ENCODE measurements around the gene KIAA1958. TPM values are rescaled to one million over a fixed set of nuclear protein-coding genes. Genes with fewer than 3 reads are reported as not detected.

Gene KIAA1958
- total RNA-seq, 4 donors from 2014 or later = 1.3 to 4.0 (median 2.6) TPM

DNA sequence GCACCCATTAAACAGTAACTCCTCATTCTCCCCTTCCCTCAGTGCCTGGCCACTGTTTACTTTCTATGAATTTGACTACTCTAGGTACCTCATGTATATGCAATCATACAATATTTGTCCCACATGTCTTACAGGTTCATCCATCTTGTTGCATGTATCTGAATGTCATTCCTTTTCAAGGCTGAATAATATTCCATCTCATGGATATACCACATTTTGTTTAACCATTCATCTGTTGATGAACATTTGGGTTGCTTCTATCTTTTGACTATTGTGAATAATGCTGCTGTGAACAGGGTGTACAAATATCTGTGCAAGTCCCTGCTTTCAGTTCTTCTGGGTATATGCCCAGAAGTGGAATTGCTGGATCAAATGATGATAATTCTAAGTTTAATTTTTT is 190.4 kb downstream of the KIAA1958 start:
- in situ Hi-C loops (cut with MboI; ENCODE audit: low sequenced_read_pairs in 4 of 4) (no loop called here), intact Hi-C loops (cut with DNase I; ENCODE audit: low total_unique reads) (no loop called here)
- no peaks in the 10 kb centered on the region for H3K4me1 ChIP-seq
- TF ChIP-seq CTCF (IDR thresholded peaks at IDR 0.05 in 4 of 5, conservative IDR thresholded peaks at IDR 0.05 in 1 of 5) (no peak), POLR2A (IDR thresholded peaks at IDR 0.05) (no peak)
- no peak for DNase-seq
- ATAC-seq = no peak
- no peaks in the 10 kb centered on the region for H3K36me3 ChIP-seq
- H3K9me3 ChIP-seq = no peaks in the 10 kb centered on the region
- no peak overlapping the region for H3K4me3 ChIP-seq
- H3K27ac ChIP-seq = no peak overlapping the region
- no peaks in the 10 kb centered on the region for H3K27me3 ChIP-seq

- in situ Hi-C loops (cut with MboI; ENCODE audit: low sequenced_read_pairs in 4 of 4) (no loop called here), intact Hi-C loops (cut with DNase I; ENCODE audit: low total_unique reads) (no loop called here)
- no peaks in the 10 kb centered on the region for H3K27me3 ChIP-seq
- no peaks in the 10 kb centered on the region for H3K4me1 ChIP-seq
- no peak overlapping the region for H3K27ac ChIP-seq
- TF ChIP-seq POLR2A (IDR thresholded peaks at IDR 0.05) (no peak), CTCF (IDR thresholded peaks at IDR 0.05 in 4 of 5, conservative IDR thresholded peaks at IDR 0.05 in 1 of 5) (no peak)
- H3K4me3 ChIP-seq = no peak overlapping the region
- DNase-seq (no peak), ATAC-seq (no peak)
- H3K36me3 ChIP-seq = peaks cover 0 to 12% of the 10 kb centered on the region in 2 donors
- H3K9me3 ChIP-seq = no peaks in the 10 kb centered on the region
These were observed 194.2 kb downstream of the KIAA1958 start for GRCh38 chr9:112680731-112681402.

DNA sequence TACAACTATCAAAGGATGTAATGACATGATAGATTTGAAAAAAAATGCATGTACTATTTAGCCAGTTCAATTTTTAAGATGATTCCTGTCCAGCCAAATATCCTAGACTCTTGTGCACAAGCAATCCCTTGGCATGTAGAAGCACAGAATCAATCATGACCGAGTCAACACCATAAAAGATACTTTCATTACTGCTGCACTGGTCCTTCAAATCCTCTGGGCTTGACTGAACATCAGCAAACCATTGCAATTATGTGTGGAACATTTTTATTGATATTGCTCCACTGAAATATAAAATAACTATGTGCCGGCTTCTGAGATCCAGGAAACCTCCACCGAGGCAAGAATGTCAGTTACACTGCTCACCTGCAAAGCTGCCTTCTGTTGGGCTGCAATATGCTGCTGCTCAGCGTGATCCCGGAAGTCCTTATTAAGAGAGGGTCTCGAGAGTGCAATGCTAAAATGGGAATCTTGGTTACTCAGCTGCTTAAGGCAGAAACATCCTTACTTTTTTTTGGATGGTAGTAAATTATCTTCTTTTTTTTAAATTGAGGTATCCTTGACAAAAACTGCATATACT is 202.6 kb downstream of the KIAA1958 start:
- intact Hi-C loops (cut with DNase I; ENCODE audit: low total_unique reads) (no loop called here), in situ Hi-C loops (cut with MboI; ENCODE audit: low sequenced_read_pairs in 4 of 4) (no loop called here)
- Histone ChIP-seq H3K27ac (no peak overlapping the region), H3K27me3 (no peaks in the 10 kb centered on the region), H3K36me3 (peaks cover 0 to 73% of the 10 kb centered on the region in 2 donors), H3K4me3 (no peak overlapping the region), H3K4me1 (no peaks in the 10 kb centered on the region), H3K9me3 (no peaks in the 10 kb centered on the region)
- TF ChIP-seq CTCF (IDR thresholded peaks at IDR 0.05 in 4 of 5, conservative IDR thresholded peaks at IDR 0.05 in 1 of 5) = no peak
- TF ChIP-seq POLR2A (IDR thresholded peaks at IDR 0.05) = no peak
- ATAC-seq (no peak), DNase-seq (no peak)

GRCh38 chr9:112694706-112695555 is 208.3 kb downstream of the KIAA1958 start:
- peaks cover 0 to 31% of the 10 kb centered on the region in 2 donors for H3K36me3 ChIP-seq
- no peaks in the 10 kb centered on the region for H3K4me1 ChIP-seq
- H3K4me3 ChIP-seq = no peak overlapping the region
- ATAC-seq (no peak), DNase-seq (no peak)
- TF ChIP-seq POLR2A (IDR thresholded peaks at IDR 0.05) = no peak
- in situ Hi-C loops (cut with MboI; ENCODE audit: low sequenced_read_pairs in 4 of 4) (no loop called here), intact Hi-C loops (cut with DNase I; ENCODE audit: low total_unique reads) (no loop called here)
- H3K27ac ChIP-seq = no peak overlapping the region
- H3K27me3 ChIP-seq = no peaks in the 10 kb centered on the region
- H3K9me3 ChIP-seq = no peaks in the 10 kb centered on the region

DNA sequence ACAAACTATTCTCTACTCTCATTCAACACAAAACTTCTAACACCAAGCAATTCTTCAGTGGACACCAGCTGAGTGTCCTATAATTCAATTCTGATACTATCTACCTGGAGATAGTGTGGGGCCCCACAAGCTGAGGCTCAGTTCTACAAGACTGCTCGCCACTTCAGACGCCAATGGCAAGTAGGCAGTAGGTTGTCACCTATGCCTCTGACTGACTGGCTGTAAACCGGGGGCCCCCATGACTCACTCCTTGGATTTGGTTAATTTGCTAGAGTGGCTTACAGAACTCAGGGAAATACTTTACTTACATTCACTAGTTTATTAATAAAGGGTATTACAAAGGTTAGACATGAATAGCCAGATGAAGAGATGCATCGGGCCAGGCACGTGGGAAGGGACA is 209.8 kb downstream of the KIAA1958 start:
- TF ChIP-seq POLR2A (IDR thresholded peaks at IDR 0.05) (no peak), CTCF (IDR thresholded peaks at IDR 0.05 in 4 of 5, conservative IDR thresholded peaks at IDR 0.05 in 1 of 5) (no peak)
- H3K4me1 ChIP-seq = no peaks in the 10 kb centered on the region
- H3K27ac ChIP-seq = no peak overlapping the region
- no peak overlapping the region for H3K4me3 ChIP-seq
- no peaks in the 10 kb centered on the region for H3K9me3 ChIP-seq
- intact Hi-C loops (cut with DNase I; ENCODE audit: low total_unique reads) (no loop called here), in situ Hi-C loops (cut with MboI; ENCODE audit: low sequenced_read_pairs in 4 of 4) (no loop called here)
- ATAC-seq (no peak), DNase-seq (no peak)
- H3K36me3 ChIP-seq = peaks cover 0 to 17% of the 10 kb centered on the region in 2 donors
- no peaks in the 10 kb centered on the region for H3K27me3 ChIP-seq

Measured in gastrocnemius medialis (tissue), 4 donors.